Measurements from ENCODE around the gene MRPL19. TPM values are rescaled to one million over a fixed set of nuclear protein-coding genes. Genes with fewer than 3 reads are reported as not detected.

Gene MRPL19
- polyA plus RNA-seq, 1 donor (not counting 4 experiments of a cell fraction or from before 2014, with no cell fraction given), result 84.0 TPM

GRCh38 chr2:75698918-75699317 is 52.3 kb downstream of the MRPL19 start:
- no peaks in the 10 kb centered on the region for H3K9me1 ChIP-seq (ENCODE audit: control insufficient read depth, extremely low read depth, insufficient read depth, low read length)
- peaks cover 4 to 6% of the 10 kb centered on the region in 2 experiments for H3K36me3 ChIP-seq (ENCODE audit: control insufficient read depth in 2 of 2, extremely low read depth in 1 of 2, insufficient read depth in 2 of 2, low read length in 2 of 2)
- no peaks in the 10 kb centered on the region for H3K4me1 ChIP-seq (ENCODE audit: control insufficient read depth, extremely low read depth, insufficient read depth, low read length)
- no peak overlapping the region for H3K4me3 ChIP-seq (ENCODE audit: control insufficient read depth in 2 of 3, extremely low read depth in 1 of 3, insufficient read depth in 2 of 3, low read depth in 1 of 3, low read length in 3 of 3)
- H2AFZ ChIP-seq (ENCODE audit: control insufficient read depth, low read length), result no peak overlapping the region
- no peak for DNase-seq (ENCODE audit: low read depth, low spot score)
- no peak overlapping the region for H3K27ac ChIP-seq (ENCODE audit: control insufficient read depth, insufficient read depth, low read length)
- H3K79me2 ChIP-seq (ENCODE audit: control insufficient read depth, insufficient read depth, low read length), result no peaks in the 10 kb centered on the region
- dilution Hi-C loops (cut with MboI; ENCODE audit: extremely low pct_ligation_motif_present, low sequenced_read_pairs), result no loop called here
- no peak for FAIRE-seq
- TF ChIP-seq CTCF (optimal IDR thresholded peaks at IDR 0.05 in 1 of 3, IDR thresholded peaks at IDR 0.05 in 1 of 3, conservative IDR thresholded peaks at IDR 0.05 in 1 of 3; ENCODE audit: extremely low read depth in 1 of 3, insufficient read depth in 2 of 3, low read length in 3 of 3) (no peak), EZH2 (IDR thresholded peaks at IDR 0.05; ENCODE audit: low read length) (no peak)
- no peaks in the 10 kb centered on the region for H3K27me3 ChIP-seq (ENCODE audit: control insufficient read depth, extremely low read depth, insufficient read depth, low read length)
- H3K9me3 ChIP-seq (ENCODE audit: control insufficient read depth, low read depth, low read length), result no peaks in the 10 kb centered on the region
- H3K9ac ChIP-seq (ENCODE audit: control insufficient read depth, extremely low read depth, insufficient read depth, low read length), result no peak overlapping the region
- H4K20me1 ChIP-seq (ENCODE audit: control insufficient read depth, extremely low read depth, insufficient read depth, low read length), result no peaks in the 10 kb centered on the region
- no peak overlapping the region for H3K4me2 ChIP-seq (ENCODE audit: control insufficient read depth, extremely low read depth, insufficient read depth, low read depth, low read length)

GRCh38 chr2:75702593-75702992 is 56.0 kb downstream of the MRPL19 start:
- Histone ChIP-seq H2AFZ (ENCODE audit: control insufficient read depth, low read length) (no peak overlapping the region), H4K20me1 (ENCODE audit: control insufficient read depth, extremely low read depth, insufficient read depth, low read length) (no peaks in the 10 kb centered on the region), H3K4me1 (ENCODE audit: control insufficient read depth, extremely low read depth, insufficient read depth, low read length) (no peaks in the 10 kb centered on the region), H3K27ac (ENCODE audit: control insufficient read depth, insufficient read depth, low read length) (no peak overlapping the region), H3K9me1 (ENCODE audit: control insufficient read depth, extremely low read depth, insufficient read depth, low read length) (no peaks in the 10 kb centered on the region), H3K9ac (ENCODE audit: control insufficient read depth, extremely low read depth, insufficient read depth, low read length) (no peak overlapping the region), H3K4me2 (ENCODE audit: control insufficient read depth, extremely low read depth, insufficient read depth, low read depth, low read length) (no peak overlapping the region), H3K4me3 (ENCODE audit: control insufficient read depth in 2 of 3, extremely low read depth in 1 of 3, insufficient read depth in 2 of 3, low read depth in 1 of 3, low read length in 3 of 3) (no peak overlapping the region), H3K79me2 (ENCODE audit: control insufficient read depth, insufficient read depth, low read length) (no peaks in the 10 kb centered on the region), H3K27me3 (ENCODE audit: control insufficient read depth, extremely low read depth, insufficient read depth, low read length) (no peaks in the 10 kb centered on the region), H3K9me3 (ENCODE audit: control insufficient read depth, low read depth, low read length) (no peaks in the 10 kb centered on the region), H3K36me3 (ENCODE audit: control insufficient read depth in 2 of 2, extremely low read depth in 1 of 2, insufficient read depth in 2 of 2, low read length in 2 of 2) (peaks cover 8 to 9% of the 10 kb centered on the region in 2 experiments)
- dilution Hi-C loops (cut with MboI; ENCODE audit: extremely low pct_ligation_motif_present, low sequenced_read_pairs), result no loop called here
- FAIRE-seq (no peak), DNase-seq (ENCODE audit: low read depth, low spot score) (no peak)
- TF ChIP-seq CTCF (optimal IDR thresholded peaks at IDR 0.05 in 1 of 3, IDR thresholded peaks at IDR 0.05 in 1 of 3, conservative IDR thresholded peaks at IDR 0.05 in 1 of 3; ENCODE audit: extremely low read depth in 1 of 3, insufficient read depth in 2 of 3, low read length in 3 of 3) (no peak), EZH2 (IDR thresholded peaks at IDR 0.05; ENCODE audit: low read length) (no peak)
